Mononuclear cell (primary cell): Measurements from ENCODE around the gene UBL5. TPM values are rescaled to one million over a fixed set of nuclear protein-coding genes. Genes with fewer than 3 reads are reported as not detected.
"Not testable (repeated sequence)": the region's sequence is repeated elsewhere in the genome, so short reads cannot be mapped to it uniquely, and the experiment has no call there.

ENCODE experiments used
- H3K27me3 ChIP-seq: 2 replicates; pipeline ENCODE4 v1.6.0; 2011; ENCODE audit warnings: low read length, control low read depth; ENCODE audit not compliant: insufficient read depth
- H3K4me1 ChIP-seq: 2 replicates; pipeline ENCODE4 v1.5.1; 2011; ENCODE audit warnings: mild to moderate bottlenecking, low read length, control low read depth; ENCODE audit not compliant: insufficient read depth
- H3K4me3 ChIP-seq: 2 replicates; pipeline ENCODE4 v1.5.1; 2011; ENCODE audit warnings: mild to moderate bottlenecking, low read length, moderate library complexity
- H3K9me3 ChIP-seq: 2 replicates; pipeline ENCODE4 v1.5.1; 2011; ENCODE audit warnings: low read depth, mild to moderate bottlenecking, control low read depth, low read length
- total RNA-seq: library from RNA; depleted of rRNA; stranded (reverse); fragments of >200 nt; gene quantifications from one replicate; pipeline ENCODE4 v1.2.3, GENCODE V29; 2012

UBL5 gene
- 75.8 TPM for total RNA-seq

DNA sequence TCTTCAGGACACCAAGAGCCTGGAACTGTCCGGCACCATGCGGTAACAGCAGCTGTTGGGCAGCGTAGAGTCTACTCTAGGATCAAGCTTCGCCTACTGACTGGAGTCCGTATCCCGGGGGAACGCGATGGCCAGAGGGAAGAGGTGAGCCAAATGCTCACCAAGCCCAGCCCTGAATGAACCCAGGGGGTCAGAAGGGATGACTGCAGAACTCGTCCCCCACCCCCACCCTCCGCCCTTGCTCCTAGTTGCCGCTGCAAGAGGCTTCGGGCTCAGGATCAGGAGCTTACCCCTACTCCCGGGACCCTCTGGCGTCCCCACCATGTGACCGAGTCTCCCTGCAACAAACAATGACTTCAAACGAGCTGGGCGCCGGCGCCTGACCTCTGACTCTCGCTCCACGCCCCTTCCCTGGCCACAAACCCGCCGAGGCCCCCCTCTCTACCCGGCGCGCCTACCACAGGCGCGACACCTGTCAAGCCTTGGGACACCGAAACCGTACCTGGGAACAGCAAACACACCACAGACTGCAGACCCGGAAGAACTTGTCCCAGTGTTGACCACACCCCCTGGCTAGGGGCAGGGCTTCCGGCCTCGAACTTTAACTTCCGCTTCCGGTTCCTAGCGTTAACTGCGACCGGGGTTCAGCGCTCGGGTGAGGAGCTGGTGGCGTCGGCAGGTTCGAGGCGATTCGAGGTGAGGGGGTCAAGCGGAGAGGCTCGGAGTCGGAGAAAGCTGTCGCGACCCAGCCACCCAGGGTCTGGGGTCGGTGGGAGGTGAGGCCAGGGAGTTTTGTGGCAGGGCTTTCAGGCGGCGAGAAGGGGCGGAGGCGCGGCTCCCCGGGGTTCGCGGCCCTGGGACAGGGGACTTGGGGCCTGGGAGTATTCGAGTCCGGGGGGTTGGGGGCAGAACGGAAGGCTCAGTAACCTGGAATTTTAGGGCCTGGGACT, at the start of gene UBL5:
Gene UBL5, plus strand, starts transcription at position 630 of the 950 bp plus-strand sequence. CDS start 420 bp downstream, outside the sequence.
- Histone ChIP-seq H3K4me3 (peak within 1 kb of the TSS; percentile 93), H3K4me1 (peaks cover 31% of the 10 kb centered on the region), H3K27me3 (no peaks in the 10 kb centered on the region), H3K9me3 (no peaks in the 10 kb centered on the region)

DNA sequence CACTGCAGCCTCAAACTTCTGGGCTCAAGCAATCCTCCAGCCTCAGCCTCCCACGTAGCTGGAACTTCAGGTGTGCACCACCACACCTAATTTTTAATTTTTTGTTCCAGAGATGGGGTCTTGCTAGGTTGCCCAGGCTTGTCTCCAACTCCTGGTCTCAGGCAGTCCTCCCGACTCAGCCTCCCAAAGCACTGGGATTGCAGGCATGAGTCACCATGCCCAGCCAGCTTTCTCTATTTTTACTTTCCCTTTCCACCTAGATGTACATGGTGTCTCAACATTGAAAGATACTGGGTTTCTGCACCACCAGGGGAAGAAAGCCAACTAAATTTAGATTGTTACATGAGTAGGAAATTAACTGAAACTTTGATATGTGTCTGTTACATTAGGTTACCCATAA, 45.4 kb upstream of the UBL5 start:
- H3K9me3 ChIP-seq, result no peaks in the 10 kb centered on the region
- H3K4me1 ChIP-seq, result peaks cover 18% of the 10 kb centered on the region
- H3K27me3 ChIP-seq, result no peaks in the 10 kb centered on the region
- no peak overlapping the region for H3K4me3 ChIP-seq

DNA sequence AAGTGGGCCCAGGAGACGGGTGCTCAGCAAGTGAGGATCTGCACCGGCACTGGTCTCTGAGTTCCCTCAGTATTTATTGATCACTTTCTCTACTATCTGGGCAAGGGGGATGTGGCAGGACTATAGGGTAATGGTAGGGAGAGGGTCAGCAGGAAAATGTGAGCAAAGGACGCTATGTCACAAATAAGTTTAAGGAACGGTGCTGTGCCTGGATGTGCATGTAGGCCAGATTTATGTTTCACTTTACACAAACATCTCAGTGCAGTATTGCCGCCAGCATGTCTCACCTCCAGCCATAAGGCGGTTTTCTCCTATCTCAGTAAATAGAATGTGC, 43.6 kb upstream of the UBL5 start:
- not testable (repeated sequence) for H3K9me3 ChIP-seq, H3K4me3 ChIP-seq, H3K27me3 ChIP-seq
- H3K4me1 ChIP-seq, result peaks cover 18% of the 10 kb centered on the region

DNA sequence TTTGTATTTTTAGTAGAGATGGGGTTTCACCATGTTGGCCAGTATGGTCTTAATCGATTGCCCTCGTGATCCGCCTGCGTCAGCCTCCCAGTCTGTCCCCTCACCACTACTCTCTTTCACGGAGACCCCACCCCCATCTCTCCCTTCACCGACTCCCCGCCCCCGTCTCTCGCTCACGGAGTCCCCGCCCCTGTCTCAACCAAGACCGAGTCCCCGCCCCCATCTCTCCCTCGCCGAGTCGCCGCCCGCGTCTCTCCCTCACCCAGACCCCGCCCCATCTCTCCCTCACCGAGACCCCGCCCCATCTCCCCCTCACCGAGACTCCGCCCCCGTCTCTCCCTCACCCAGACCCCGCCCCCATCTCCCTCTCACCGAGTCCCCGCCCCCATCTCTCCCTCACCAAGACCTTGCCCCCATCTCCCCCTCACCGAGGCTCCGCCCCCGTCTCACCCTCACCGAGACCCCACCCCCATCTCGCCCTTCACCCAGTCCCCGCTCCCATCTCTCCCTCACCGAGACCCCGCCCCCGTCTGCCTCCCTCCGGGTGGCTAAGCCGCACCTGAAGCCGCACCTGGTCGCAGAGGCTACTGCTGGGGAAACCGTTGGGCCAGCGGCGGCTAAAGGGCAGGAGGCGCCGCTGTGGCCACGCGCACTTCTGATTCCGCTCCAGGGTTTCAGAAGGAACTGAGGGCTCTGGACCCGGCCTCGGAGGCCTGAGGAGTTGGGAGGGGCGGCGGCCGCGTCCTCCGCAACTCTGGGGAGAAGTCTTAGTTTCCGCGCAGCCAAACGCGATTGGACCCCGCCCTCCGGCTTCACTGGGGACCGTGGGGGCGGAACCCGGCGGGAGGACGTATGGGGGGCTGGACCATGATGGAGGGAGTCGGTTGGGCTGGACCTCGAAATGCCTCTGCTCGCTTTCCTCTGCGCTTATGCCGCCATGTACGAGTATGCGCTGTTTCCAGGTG, 42.1 kb upstream of the UBL5 start:
- H3K27me3 ChIP-seq, result no peaks in the 10 kb centered on the region
- no peaks in the 10 kb centered on the region for H3K9me3 ChIP-seq
- peak overlapping the region; percentile 66 for H3K4me3 ChIP-seq
- H3K4me1 ChIP-seq, result peaks cover 18% of the 10 kb centered on the region

DNA sequence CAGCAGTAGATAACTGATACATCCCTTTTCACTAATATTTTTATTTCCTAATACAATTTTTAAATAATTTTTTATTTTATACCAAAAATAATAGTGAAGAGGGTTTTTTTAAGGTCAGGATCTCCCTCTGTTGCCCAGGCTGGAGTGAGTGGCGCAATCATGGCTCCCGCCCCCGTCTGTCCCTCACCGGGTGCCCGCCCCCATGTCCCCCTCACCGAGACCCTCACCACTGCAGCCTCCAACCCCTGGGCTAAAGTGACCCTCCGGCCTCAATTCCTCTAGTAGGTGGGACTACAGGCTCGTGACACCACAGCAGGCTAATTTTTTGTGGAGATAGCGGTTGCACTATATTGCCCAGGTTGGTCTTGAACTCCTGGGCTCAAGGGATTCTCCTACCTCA, 41.4 kb upstream of the UBL5 start:
- Histone ChIP-seq H3K4me3 (peak overlapping the region; percentile 66), H3K27me3 (no peaks in the 10 kb centered on the region), H3K9me3 (no peaks in the 10 kb centered on the region), H3K4me1 (peaks cover 24% of the 10 kb centered on the region)

DNA sequence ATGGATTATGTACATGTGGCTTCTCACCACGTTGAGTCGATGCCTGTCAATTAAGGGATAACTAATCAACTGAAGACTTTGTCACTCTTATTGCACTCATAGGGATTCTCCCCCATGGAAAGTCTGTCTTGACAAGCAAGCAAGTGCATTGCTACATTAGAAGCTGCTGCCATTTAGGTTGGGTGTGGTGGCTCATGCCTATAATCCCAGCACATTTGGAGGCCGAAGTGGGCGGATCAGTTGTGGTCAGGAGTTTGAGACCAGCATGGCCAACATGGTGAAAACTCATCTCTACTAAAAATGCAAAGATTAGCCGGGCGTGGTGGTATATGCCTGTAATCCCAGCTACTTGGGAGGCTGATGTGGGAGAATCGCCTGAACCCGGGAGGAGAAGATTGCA, 40.9 kb upstream of the UBL5 start:
- no peak overlapping the region for H3K4me3 ChIP-seq
- H3K4me1 ChIP-seq, result peaks cover 25% of the 10 kb centered on the region
- H3K9me3 ChIP-seq, result no peaks in the 10 kb centered on the region
- H3K27me3 ChIP-seq, result no peaks in the 10 kb centered on the region

DNA sequence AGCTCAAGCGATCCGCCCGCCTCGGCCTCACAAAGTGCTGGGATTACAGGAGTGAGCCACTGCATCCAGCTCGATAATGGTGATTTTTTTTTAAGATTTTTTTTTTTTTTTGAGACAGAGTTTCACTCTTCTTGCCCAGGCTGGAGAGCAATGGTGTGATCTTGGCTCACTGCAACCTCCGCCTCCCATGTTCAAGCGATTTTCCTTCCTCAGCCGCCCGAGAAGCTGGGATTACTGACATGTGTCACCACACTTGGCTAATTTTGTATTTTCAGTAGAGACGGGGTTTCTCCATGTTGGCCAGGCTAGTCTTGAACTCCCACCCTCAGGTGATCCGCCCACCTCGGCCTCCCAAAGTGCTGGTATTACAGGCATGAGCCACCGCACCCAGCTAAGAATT, 39.1 kb upstream of the UBL5 start:
- not testable (repeated sequence) for H3K9me3 ChIP-seq, H3K4me3 ChIP-seq, H3K27me3 ChIP-seq
- peaks cover 25% of the 10 kb centered on the region for H3K4me1 ChIP-seq

DNA sequence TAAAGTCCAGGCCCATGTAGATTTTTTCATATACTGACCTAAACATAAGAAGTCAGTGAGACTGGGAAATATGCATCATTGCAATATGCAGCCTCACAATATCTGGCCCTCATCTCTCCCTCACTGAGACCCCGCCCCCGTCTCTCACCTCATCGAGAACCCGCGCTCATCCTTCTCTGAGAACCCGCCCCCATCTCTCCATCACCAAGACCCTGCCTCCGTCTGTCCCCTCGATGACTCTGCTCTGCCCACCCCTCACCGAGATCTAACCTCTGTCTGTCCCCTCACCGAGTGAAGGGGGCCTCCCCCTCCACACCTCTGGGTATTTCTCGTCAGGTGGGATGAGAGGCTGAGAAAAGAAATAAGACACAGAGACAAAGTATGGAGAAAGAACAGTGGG, 38.7 kb upstream of the UBL5 start:
- no peaks in the 10 kb centered on the region for H3K9me3 ChIP-seq
- peaks cover 25% of the 10 kb centered on the region for H3K4me1 ChIP-seq
- no peaks in the 10 kb centered on the region for H3K27me3 ChIP-seq
- H3K4me3 ChIP-seq, result no peak overlapping the region

DNA sequence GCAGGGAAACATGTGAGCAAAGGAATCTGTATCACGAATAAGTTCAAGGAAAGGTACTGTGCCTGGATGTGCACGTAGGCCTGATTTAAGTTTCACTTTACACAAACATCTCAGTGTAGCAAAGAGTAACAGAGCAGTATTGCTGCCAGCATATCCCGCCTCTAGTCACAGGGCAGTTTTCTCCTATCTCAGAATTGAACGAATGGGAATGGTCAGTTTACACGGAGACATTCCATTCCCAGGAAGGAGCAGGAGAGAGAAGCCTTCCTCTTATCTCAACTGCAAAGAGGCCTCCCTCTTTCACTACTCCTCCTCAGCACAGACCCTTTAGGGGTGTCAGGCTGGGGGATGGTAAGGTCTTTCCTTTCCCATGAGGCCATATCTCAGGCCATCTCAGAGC, 38.1 kb upstream of the UBL5 start:
- peaks cover 25% of the 10 kb centered on the region for H3K4me1 ChIP-seq
- not testable (repeated sequence) for H3K9me3 ChIP-seq, H3K27me3 ChIP-seq, H3K4me3 ChIP-seq

DNA sequence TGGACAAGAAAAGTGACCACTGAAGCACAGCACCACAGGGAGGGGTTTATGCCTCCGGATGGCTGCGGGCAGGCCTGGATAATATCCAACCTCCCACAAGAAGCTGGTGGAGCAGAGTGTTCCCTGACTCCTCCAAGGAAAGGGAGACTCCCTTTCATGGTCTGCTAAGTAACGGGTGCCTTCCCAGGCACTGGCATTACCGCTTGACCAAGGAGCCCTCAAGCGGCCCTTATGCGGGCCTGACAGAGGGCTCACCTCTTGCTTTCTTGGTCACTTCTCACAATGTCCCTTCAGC, 36.7 kb upstream of the UBL5 start:
- Histone ChIP-seq H3K4me3 (peak overlapping the region; percentile 37), H3K4me1 (peaks cover 20% of the 10 kb centered on the region)
- not testable (repeated sequence) for H3K9me3 ChIP-seq, H3K27me3 ChIP-seq

DNA sequence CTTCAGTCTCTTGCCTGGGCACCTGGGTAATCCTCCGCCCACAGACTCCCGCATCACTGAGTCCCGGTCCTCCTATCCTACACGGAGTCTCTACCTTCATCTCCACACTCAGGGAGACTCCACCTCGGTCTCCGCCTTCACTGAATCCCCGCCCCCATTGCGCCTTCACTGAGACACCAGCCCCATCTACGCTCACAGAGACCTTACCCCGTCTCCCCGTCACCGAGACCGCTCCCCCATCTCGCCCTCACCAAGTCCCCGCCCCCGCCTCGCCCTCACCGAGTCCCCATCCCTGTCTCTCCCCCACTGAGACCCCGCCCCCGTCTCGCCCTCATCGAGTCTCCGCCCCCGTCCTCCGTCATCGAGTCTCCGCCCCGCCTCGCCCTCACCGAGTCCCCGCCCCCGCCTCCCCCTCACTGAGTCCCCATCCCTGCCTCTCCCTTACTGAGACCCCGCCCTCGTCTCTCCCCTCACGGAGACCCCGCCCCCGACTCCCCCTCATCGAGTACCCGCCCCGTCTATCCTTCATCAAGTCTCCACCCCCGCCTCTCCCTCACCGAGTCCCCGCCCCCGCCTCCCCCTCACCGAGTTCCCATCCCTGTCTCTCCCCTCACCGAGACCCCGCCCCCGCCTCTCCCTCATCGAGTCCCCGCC, 36.0 kb upstream of the UBL5 start:
- Histone ChIP-seq H3K4me1 (peaks cover 20% of the 10 kb centered on the region), H3K27me3 (no peaks in the 10 kb centered on the region), H3K9me3 (no peaks in the 10 kb centered on the region), H3K4me3 (peak overlapping the region; percentile 52)

DNA sequence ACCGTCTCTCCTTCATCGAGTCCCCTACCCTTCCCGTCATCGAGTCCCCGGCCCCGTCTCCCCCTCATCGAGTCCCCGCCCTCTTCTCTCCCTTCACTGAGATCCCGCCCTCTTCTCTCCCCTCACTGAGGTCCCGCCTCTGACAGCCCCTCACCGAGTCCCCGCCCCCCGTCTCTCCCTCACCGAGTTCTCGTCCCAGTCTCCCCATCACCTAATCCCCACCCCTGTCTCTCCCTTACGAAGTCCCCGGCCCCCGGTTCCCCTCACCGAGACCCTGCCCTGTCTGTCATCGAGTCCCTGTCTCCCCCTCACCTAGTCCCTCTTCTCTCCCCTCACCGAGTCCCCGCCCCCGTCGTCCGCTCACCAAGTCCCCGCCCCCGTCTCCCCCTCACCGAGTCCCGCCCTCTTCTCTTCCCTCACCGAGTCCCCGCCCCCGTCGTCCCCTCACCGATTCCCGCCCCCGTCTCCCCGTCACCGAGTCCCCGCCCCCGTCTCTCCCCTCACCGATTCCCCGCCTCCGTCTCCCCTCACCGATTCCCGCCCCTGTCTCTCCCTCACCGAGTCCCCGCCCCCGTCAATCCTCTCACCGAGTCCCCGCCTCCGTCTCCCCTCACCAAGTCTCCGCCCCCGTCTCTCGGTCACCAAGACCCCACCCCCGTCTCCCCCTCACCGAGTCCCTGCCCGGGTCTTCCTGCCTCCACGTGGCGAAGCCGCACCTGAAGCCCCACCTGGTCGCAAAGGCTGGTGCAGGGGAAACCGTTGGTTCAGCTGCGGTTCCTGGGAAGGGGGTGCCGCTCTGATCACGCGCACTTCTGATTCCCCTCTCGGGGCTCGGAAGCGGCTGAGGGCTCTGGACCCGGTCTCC, 35.3 kb upstream of the UBL5 start:
- no peaks in the 10 kb centered on the region for H3K27me3 ChIP-seq
- H3K9me3 ChIP-seq, result no peaks in the 10 kb centered on the region
- peaks cover 18% of the 10 kb centered on the region for H3K4me1 ChIP-seq
- peak overlapping the region; percentile 58 for H3K4me3 ChIP-seq

DNA sequence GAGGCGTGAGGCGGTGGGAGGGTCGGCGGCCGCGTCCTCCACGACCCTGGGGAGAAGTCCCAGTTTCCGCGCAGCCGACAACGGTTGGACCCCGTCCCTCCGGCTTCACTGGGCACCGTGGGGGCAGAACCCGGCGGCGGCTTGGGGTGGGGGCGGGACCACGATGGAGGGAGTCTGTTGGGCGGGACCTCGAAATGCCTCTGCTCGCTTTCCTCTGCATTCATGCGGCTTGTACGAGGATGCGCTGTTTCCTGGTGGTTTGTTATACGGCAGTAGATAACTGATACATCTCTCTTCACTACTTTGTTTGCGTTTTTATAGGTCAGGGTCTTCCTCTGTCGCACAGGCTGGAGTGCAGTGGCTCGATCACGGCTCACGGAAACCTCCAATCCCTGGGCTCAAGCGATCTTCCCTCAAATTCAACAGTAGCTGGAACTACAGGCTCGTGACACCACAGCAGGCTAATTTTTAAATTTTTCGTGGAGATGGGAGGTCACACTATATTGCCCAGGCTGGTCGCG, 34.6 kb upstream of the UBL5 start:
- no peaks in the 10 kb centered on the region for H3K9me3 ChIP-seq
- peaks cover 20% of the 10 kb centered on the region for H3K4me1 ChIP-seq
- peak overlapping the region; percentile 58 for H3K4me3 ChIP-seq
- no peaks in the 10 kb centered on the region for H3K27me3 ChIP-seq

DNA sequence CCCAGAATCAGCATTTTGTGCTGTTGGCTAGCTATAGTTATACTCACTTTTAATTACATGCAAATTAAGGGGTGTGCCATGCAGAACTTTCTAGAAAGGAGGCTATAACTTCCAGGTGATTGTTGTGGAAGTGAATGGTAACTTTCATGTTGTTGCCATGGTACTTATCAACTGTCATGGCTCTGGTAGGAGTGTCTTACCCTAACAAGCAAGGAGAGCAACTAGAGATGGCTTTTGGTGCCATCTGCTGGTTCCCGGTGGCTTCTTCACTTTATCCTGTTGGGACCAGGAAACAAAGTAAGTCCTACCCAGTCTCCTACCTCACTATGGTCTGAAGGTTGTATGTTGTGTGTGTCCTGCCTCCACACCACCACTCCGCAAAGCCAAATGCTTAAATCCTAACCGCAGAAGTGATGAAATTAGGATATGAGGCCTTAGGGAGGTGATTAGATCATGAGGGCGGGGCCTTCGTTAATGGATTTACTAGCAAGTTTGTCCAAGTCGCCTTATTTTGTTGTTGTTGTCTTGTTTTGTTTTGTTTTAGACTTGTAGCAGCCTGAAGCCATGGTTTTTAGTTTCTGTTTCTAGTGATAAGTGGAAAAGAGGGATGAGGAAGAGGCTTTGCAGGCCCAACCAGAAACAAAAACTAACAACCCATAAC, 31.5 kb upstream of the UBL5 start:
- no peaks in the 10 kb centered on the region for H3K27me3 ChIP-seq
- peaks cover 27% of the 10 kb centered on the region for H3K4me1 ChIP-seq
- H3K9me3 ChIP-seq, result no peaks in the 10 kb centered on the region
- no peak overlapping the region for H3K4me3 ChIP-seq
